NCI-H2227 (cell line): ENCODE results near the gene ZMAT3.

ENCODE experiments used
- DNase-seq: peaks from one replicate; lab custom pipeline; 2025; ENCODE audit not compliant: unreplicated experiment; lab: John Stamatoyannopoulos, UW

ZMAT3 gene

DNA sequence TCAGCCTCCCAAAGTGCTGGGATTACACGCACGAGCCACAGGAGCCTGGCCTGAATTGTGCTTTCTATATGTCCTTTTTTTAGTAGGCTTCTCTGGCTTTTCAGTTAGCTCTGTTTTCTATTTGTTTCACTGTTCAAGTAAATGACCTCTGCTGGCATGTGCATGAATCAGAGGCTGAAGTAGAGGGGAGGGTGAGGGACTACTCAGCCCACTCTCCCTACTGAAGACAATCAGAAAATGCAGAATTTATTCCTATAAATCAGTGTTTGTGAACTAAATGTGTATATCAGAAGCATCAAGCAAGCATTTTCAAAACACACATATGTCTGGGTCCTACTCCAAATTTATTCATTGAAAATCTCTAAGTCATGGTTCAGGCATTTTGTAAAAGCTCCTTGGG is 45.0 kb downstream of the ZMAT3 start:
- no peak for DNase-seq

DNA sequence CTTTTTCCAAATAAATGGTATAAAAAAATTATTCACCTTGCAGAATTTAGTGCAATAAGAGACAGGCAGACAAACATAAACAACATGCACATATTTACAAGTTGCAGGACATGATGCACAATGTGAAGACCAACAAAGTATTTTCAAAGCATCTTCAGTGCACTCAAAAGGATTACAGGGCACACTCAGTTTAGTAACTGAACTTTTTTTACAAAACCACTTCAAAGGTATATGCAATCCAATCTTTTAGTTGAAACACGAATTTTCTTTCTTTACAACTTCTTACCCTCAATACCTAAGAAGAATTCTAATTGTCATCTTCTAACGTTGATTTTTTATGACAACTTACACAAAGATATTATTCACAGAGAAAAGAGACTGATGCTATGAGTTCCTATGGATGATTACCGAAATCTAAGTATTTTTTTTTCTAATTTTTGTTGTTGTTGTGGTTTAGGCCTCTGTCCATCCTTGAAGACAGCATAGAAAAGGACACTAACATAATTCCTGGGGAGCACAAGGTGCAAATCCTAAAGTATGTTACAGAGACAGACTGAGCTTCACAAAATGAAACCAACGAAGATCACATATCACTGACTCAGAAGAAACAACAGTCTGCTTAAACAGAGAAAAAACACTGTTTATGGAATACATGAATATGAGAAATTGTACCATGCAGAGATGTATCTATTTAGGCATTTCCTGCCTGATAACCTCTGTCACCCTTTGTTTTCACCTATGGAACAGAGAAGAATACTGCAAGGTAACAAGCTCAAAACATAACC is 50.3 kb downstream of the ZMAT3 start:
- DNase-seq = no peak

DNA sequence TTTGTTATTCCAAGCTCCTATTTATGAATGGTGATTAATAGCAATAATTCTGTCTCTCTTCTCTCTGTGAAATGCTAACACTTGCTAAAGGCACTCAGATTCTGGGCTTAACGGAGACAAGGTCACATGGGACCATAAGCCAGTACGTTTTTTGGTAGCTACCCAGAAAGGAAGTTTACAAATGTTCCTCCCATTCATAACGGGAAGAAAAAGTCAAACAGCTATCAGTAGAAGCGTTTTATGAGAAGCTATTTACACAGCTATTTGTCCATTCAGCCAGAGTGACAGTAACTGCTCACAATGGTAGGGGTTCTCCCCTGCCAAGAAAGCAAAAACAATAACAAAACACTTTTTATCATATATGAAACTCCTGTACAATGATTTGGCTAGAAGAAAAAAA is 51.5 kb downstream of the ZMAT3 start:
- no peak for DNase-seq

DNA sequence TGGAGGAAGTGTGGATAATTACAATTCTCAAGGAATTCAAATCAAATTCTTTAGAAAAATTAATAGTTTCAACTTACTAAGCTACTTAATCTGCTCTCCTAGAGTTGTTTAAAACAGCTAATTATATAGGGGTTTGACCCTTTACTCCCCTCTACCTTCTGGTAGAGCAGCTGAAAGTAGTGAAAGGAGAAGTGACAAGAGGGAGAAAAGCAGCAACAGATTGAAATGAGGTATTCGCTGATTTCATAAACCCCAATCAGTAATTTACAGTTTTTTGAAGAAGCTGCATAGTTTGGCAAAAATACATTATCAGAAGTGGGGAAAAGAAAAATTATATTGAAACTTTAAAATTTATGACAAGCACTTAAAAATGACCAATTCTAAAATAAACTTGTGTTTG is 52.8 kb downstream of the ZMAT3 start:
- DNase-seq = no peak

DNA sequence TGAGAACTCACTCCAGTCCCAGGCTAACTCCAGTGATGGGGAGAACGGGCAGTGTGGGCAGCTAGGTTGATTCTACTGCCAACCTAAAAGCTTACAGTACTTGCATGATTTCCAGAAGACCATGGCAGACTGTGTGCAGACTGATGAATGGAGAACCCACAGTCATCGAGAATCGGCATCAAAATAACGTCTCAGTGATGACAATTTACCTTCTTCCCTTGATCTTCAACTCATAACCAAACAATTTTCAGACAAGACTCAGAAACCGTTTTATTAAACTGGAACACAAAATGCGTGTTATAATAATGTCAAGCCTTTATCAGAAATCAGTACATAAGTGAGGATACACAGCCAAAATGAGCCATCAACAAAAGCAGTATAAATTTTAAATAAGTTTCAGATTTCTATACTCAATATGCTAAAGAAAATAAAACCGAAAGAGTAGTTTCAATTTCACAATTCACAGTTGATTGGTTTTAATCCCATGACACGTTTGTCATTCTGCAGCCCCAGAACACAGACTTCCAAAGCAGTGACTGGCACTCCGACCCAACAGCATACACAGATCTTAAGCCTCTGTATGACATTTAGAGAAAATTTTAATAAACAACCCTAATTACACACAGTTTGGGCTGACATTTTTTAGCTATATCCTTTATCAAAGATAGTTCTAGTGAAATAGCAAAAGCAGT is 54.5 kb downstream of the ZMAT3 start:
- DNase-seq = no peak

DNA sequence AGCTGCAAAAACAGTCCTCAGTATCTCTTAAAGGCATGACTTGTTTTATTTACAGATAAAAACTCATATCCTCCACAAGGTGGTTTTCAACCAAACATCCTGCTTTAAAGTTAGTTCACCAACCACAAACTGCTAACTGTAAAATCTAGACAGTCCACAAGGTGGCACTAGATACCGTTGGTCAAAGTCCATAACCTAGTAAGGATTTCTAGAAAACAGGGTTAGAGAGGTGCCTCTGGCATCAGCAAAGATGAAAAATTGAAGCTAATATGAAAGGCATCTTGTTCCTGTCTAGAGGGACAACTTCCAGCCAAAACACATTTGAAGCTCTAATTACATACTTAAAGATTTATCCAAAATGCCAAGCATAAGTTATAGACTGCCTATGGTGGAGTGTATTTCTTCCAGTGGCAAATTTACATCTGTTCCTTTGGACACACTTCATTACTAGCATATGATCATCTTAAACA is 56.0 kb downstream of the ZMAT3 start:
- DNase-seq = peak; percentile 86

DNA sequence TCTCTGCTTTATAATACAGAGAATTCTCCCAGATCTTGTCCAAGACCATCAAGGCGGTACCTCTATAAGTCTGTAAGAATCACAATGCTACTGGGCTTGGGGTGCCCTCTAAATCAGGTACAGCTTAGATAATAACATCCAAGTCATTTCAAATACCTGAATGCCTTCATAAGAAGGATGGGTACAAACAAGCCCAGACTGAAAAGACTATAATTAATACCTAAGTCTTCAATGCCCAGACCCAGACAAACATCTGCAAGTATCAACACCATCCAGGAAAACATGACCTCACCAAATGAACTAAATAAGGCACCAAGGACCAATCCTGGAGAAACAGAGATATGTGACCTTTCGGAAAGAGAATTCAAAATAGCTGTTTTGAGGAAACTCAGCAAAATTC is 65.9 kb downstream of the ZMAT3 start:
- no peak for DNase-seq

DNA sequence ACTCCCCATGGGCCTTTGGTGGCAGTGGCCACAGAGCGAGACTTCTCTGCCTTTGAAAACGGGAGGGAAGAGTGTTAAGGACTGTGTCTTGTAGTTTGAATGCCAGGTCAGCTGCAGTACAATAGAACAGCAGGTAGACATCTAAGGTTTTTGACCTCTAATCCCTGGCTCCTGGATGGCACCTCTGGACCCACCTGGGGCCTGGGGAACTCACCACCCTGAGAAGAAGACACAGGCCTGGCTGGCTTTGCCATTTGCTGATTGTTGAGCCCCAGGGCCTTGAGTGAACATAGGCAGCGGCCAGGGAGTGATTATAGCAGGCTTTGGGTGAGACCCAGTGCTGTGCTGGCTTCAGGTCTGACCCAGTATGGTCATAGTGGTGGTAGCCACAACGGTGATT is 66.4 kb downstream of the ZMAT3 start:
- DNase-seq = no peak

DNA sequence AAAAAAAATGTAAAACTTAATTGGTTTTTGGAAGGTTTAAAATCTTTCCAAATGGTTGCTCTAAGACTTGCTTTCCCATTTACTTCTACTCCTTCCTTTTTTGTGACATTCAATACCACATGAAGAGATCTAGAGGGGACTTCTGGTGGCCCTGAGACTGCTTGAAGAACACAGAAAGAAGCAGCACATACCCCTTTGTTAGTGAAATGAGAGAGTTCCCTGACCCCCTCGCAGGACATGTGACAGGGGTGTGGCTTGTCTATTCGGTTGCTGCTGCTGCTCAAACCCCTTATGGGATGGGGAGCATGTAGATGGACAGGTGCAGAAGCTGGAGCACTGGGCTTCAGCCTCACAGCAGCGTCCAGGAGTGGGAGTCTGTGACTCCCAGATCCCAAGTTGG is 71.0 kb downstream of the ZMAT3 start:
- no peak for DNase-seq

DNA sequence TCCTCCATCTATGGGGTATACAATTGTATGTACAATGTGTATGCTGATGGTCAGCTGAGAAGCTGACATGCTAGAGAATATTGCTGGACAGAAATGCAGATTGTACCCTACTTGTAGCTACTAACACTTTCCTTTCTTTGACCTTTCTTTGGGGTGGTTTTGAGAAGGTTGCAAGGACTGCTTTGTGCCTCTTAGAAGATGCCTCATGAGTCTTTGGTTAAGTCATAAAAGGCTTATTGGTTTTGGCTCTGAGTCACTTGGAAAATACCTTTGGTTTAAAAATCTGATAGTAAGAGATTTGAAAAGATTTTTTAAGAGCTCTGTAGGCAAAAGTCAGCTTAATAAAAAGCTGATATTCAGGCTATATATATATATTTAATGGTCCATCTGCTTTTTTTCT is 71.5 kb downstream of the ZMAT3 start:
- DNase-seq = no peak

DNA sequence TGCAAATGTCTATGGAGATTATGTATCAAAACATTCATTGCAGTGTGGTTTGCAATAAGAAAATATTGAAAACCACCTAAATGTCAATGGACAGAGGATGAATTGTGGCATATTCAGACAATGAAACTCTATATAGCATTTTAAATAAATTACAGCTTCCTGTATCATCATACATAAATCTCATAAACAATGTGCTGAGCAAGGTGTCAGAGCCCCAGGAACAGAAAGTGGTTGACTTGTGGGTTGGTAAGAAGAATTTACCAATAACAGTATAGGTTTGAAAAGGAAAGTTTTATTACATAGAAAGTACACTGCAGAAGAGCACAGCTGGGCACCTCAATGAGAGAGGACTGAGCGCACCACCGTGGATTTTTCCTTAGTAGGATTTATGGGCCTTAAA is 75.2 kb downstream of the ZMAT3 start:
- no peak for DNase-seq

DNA sequence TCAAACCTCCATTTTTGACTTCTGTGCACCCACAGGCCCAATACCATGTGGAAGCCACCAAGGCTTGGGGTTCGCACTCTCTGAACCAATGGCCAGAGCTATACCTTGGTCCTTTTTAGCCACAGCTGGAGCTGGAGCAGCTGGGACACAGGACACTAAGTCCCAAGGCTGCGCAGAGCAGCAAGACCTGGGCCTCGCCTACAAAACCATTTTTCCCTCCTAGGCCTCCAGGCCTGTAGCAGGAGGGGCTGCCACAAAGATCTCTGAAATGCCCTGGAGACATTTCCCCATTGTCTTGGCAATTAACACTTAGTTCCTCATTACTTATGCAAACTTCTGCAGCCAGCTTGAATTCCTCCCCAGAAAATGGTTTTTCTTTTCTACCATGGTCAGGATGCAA is 81.3 kb downstream of the ZMAT3 start:
- no peak for DNase-seq

DNA sequence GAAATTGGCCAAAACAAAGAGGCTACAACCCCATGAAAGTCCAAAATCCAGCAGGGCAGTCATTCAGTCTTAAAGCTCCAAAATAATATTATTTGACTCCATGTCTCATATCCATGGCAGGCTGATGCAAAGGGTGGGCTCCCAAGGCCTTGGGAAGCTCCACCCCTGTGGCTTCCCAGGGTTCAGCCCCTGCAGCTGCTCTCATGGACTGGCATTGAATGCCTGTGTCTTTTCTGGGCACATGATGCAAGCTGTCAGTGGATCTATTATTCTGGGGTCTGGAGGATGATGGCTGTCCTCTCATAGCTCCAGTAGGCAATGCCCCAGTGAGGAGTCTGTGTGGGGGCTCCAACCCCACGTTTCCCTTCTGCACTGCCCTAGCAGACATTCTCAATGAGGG is 81.8 kb downstream of the ZMAT3 start:
- DNase-seq = no peak

DNA sequence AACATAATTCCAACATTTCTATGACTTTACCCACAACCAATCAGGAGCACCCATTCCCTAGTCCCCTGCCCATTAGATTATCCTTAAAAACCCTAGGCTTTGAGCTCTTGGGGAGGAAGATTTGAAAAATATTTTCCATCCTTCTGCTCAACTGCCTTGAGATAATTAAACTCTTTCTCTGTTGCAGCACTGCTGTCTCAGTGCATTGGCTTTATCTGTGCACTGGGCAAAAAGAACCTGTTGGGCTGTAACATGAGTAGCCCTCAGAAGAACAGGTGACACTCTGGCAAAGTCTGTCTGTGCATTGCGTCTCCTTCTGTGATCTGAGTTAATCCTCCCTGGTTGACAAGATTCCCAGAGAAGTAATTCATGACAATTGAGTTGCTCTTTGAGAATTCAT is 83.9 kb downstream of the ZMAT3 start:
- no peak for DNase-seq

DNA sequence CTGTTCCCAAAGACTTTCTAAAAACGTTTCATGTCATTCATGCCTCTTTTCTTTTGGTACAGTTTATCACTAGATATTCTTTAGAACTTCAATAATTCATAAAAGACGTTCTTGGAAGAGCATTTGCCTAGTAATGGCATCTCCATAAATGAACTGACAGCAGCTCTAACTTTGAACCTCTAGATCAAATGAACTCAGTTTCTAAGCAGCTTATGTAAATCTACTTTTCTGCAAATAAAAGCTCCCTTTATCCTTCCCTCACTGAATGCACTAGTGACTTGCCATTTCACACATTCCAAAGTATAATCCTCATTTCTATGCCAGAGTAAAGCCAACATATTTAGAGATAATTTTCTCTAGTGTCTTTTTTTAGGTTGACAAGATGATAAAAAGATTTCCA is 85.2 kb downstream of the ZMAT3 start:
- no peak for DNase-seq

DNA sequence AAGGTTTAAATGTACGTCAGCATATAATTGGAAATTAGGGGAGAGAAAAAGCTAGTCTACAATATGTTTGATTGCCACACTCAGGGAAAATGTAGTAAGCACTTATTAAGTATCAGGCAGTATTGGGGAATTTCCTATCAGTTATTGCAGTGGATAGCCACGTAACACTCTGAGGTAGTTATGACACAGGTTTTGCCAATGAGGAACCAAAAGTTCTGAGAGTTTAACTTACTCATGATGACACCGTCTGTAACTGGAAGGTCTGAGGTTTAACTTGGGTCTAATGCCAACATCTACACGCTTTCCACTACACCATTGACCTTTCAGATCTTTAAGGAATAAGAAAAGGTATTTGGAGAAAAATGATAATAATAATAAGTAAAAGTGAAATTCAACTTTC is 89.5 kb downstream of the ZMAT3 start:
- DNase-seq = no peak

DNA sequence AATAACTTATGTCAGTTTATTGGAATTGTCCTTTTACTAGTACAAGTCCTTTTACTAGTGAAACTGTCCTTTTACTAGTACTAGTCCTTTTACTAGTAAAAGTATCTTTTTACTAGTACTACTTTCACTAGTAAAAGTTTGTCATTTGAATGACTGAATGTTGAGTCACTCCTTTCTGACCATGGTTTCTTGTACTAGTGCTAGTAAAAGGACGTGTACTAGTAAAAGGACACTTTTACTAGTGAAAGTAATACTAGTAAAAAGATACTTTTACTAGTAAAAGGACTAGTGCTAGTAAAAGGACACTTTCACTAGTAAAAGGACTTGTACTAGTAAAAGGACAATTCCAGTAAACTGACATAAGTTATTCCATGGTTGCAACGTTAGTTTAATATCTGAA is 96.3 kb downstream of the ZMAT3 start:
- DNase-seq = no peak

DNA sequence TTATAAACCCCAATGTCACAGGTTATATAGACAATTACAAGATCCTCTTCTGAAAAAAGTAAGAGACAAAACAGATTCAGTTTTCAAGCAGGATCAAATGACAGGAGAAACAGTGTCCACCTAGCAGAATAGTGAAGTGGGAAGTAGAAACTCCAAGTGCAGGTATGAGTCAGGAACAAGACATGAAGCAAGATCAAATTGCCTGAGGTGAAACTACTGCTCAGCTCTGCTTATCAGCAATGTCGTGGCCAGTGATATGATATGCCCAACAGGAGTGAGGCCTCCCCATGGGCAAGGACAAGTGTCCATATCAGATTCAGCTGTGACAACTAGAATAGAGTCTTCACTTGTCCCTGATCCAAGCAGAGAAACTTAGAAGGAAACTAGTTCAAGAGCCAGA is 100.0 kb downstream of the ZMAT3 start:
- no peak for DNase-seq

DNA sequence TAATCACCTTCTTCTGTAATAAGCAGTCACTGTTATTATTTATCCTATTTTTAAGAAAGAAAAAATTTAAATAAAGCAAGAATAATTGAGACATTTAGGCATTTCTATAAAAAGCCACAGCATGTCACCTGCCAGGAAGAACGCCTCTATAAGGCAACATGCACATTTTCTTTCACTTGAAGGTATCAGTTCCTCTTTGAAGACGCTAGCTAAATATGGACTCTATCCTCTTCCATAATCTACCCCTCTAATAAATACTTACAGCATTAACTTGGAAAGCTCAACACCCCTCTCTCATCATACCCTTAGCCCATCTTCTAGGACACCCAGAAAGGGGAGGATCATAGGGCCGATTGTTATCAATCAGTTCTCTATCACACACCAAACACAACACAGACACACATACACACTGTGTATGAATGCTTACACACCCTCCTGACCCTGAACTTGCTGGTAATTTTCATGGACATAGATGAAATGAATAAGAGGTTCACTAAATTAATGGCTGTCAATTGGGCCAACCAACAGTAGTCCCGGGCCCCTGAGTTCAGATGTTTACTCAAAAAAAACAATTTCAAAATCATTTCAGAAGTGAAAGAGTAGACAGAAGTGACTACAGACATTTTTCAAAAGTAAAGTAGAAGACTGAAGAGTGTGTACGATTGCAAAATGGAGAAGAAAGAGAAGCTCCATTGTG is 102.5 kb downstream of the ZMAT3 start:
- no peak for DNase-seq
